GM13977 (cell line): ENCODE measurements around the gene RSPH10B2.
"Not testable (repeated sequence)": the region's sequence is repeated elsewhere in the genome, so short reads cannot be mapped to it uniquely, and the experiment has no call there.

Experiments used
- DNase-seq: peaks from one replicate; pipeline ENCODE4 v3.0.0; 2012; ENCODE audit warnings: low spot score
- in situ Hi-C: fragments of 300-500 bp; cut with MboI; formaldehyde crosslinking; loops from one replicate; pipeline ENCODE4 v1.12.0; 2022; ENCODE audit warnings: low sequenced_read_pairs, low pct_unique_long_range_greater_than_20kb, mixed read lengths, inconsistent platforms; ENCODE audit not compliant: unreplicated experiment

Gene RSPH10B2

GRCh38 chr7:6750173-6750572, 3.7 kb upstream of the RSPH10B2 start:
- in situ Hi-C loops, DNase-seq: not testable (repeated sequence)

DNA sequence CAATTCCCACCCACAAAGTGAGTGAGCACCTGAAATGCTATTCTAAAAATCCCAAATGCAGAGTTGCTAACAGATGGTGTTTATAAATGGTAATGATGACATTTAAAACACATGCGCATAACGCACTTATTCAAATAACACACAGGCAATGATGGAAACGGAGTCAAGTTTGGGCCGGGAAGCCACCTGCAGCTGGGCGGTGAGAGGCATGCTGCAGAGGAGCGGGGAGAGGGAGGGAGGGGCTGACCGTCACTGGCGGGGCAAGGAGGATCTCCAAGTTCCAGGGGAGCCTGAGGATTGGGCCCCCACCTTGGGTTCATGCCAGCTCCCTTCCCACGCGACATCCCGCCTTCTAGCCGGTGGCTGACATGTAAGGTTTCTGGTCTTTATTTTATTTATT, 7.3 kb downstream of the RSPH10B2 start:
- DNase-seq, in situ Hi-C loops: not testable (repeated sequence)

DNA sequence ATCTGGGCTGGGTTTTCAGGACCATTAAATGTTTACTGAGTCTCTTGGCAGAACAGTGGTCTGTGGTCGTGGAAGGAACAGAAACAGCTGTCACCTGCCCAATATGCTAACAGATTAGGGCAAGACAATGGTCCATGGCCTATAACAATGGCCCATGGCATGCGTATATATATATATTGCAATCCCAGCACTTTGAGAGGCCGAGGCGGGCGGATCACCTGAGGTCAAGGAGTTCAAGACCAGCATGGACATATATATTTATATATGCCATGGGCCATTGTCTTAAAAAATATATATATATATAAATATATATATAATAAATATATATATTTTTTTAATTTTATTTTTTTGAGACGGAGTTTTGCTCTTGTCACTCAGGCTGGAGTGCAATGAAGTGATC, 27.7 kb downstream of the RSPH10B2 start:
- in situ Hi-C loops, result not testable (repeated sequence)

GRCh38 chr7:6789353-6789752, 35.5 kb downstream of the RSPH10B2 start:
- DNase-seq, in situ Hi-C loops: not testable (repeated sequence)

More for the DNA sequence above, 27.7 kb downstream of the RSPH10B2 start:
- DNase-seq, result not testable (repeated sequence)

DNA sequence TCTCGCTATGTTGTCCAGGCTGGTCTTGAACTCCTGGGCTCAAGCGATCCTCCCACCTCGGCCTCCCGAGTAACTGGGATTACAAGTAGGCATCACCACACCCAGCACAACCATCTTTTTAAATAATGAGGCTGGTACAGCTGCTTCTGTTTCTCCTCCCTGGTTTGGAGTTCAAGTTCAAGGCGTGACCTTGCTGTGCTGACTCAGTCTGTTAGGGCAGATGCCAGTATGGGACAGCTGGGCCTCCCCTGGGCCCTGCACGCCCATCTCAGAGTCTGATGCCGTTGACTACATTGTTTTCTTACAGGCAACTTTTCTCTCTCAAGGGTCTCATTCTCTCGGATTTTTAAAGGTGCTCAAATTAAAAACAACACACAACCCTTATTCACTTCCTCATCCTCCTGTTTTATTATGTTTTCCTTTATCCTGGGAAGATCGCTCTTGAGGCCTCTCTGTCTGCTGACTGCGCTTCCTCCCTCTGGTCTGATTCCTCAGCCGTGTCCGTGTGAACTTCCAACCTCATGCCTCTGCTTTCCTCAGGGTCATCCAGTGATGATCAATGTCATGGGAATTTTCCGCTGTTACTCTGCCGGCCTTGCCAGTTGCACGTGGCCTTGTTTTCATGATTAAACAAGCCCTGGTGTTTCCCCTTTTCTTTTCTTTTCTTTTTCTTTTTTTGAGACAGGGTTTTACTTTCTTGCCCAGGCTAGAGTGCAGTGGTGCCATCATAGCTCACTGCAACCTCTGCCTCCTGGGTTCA, 38.4 kb downstream of the RSPH10B2 start:
- in situ Hi-C loops, DNase-seq: not testable (repeated sequence)

- in situ Hi-C loops, DNase-seq: not testable (repeated sequence)
Observed at GRCh38 chr7:6794276-6794675, 40.4 kb downstream of the RSPH10B2 start.

DNA sequence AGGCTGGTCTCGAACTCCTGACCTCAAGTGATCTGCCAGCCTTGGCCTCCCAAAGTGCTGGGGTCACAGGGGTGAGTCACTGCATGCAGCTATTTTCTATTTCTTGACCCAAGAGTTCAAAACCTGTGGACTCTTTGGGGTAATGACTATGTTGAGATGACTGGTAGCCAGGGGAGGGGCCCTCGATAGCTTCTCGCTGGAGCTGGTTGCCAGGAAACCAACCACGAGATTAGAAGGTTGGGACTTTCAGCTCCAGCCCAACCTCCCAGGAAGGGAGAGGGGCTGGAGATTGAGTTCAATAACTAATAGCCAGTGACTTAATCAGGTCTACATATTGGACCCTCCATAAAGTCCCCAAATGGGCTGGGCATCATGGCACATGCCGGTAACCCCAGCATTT, 43.3 kb downstream of the RSPH10B2 start:
- in situ Hi-C loops, DNase-seq: not testable (repeated sequence)

DNA sequence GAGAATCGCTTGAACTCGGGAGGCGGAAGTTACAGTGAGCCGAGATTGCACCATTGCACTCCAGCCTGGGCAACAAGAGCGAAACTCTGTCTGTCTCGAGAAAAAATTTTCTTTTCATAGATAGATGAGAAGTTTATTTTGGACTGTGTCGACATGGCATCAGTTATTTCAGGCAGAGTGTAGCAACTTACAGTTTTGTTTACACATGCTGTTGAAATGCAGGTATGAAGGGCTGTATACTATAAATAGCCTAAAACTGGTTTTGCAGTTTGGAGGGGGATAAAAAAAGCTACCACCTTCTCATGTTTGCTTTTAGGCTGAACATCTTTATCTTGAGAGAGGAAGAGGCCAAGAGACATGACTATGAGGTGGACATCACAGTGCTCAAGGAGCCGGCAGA, 44.1 kb downstream of the RSPH10B2 start:
- in situ Hi-C loops, result not testable (repeated sequence)

DNA sequence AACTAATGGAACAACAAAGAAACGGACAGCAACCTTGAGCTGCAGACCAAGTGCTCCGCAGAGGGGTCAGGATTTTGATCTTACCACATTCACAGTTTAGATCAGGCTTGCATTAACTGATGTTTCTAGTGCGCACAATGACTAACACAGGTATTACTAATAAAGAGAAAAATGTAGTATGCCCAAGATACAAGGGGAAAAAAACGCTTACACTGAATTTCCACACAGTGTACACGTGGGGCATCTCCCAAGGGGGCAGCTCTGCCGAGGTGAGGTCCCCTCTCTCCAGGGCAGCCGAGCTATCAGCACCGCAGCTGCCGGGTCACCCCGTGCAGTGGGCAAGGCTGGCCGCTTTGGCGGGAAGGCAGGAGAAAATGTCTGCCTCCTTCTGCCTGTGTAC, 46.0 kb downstream of the RSPH10B2 start:
- in situ Hi-C loops, result loop anchor here (25.0 kb wide), 1 partner anchor 888 kb away; no protein-coding TSS in a partner anchor

More for the DNA sequence above, 44.1 kb downstream of the RSPH10B2 start:
- not testable (repeated sequence) for DNase-seq

GRCh38 chr7:6800331-6800730, 46.4 kb downstream of the RSPH10B2 start:
- in situ Hi-C loops, result loop anchor here (25.0 kb wide), 1 partner anchor 888 kb away; no protein-coding TSS in a partner anchor
- not testable (repeated sequence) for DNase-seq

More for the DNA sequence above, 46.0 kb downstream of the RSPH10B2 start:
- DNase-seq, result not testable (repeated sequence)

- in situ Hi-C loops, result loop anchor here (25.0 kb wide), 1 partner anchor 895 kb away; no protein-coding TSS in a partner anchor
- not testable (repeated sequence) for DNase-seq
Observed at GRCh38 chr7:6807393-6807918, 53.6 kb downstream of the RSPH10B2 start.

- in situ Hi-C loops, result loop anchor here (25.0 kb wide), 1 partner anchor 896 kb away; no protein-coding TSS in a partner anchor
Observed at GRCh38 chr7:6807959-6808358, 54.1 kb downstream of the RSPH10B2 start.

DNA sequence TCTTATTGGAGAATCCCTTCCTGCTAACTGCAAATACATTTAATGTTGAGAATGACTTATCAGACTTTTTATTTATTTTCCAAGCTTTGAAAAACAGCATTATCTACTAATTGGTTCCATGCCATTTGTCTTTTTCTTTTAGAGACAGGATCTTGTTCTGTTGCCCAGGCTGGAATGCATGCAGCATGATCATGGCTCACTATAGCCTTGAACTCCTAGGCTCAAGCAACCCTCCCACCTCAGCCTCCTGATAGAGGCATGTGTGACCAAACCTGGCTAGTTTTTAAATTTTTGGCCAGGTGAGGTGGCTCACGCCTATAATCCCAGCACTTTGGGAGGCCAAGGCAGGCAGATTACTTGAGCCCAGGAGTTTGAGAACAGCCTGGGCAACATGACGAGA, 59.1 kb downstream of the RSPH10B2 start:
- not testable (repeated sequence) for DNase-seq
- in situ Hi-C loops, result loop anchor here (25.0 kb wide), 1 partner anchor 901 kb away; no protein-coding TSS in a partner anchor

More at GRCh38 chr7:6807959-6808358, 54.1 kb downstream of the RSPH10B2 start:
- not testable (repeated sequence) for DNase-seq

DNA sequence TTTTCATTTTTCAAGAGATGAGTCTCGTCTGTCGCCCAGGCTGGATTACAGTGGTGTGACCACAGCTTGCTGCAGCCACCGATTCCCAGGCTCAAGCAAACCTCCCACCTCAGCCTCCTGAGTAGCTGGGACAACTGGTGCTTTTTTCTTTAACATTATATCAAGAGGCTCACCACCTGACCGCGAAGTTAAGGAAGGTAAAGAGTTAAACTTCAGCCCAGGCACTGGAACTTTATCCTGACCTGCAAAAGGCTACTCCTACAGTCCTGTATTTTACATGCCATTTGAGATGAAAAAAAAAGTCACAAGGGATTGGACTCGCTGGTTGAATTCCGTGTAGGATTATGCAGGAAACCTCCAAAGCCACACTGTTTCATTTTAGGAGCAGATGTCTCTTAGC, 61.6 kb downstream of the RSPH10B2 start:
- in situ Hi-C loops, result loop anchor here (25.0 kb wide), 1 partner anchor 903 kb away; no protein-coding TSS in a partner anchor
- DNase-seq, result not testable (repeated sequence)

- in situ Hi-C loops, result loop anchor here (25.0 kb wide), 1 partner anchor 909 kb away; no protein-coding TSS in a partner anchor
- DNase-seq, result not testable (repeated sequence)
Observed at GRCh38 chr7:6821622-6822021, 67.7 kb downstream of the RSPH10B2 start.

GRCh38 chr7:6825236-6826125, 71.6 kb downstream of the RSPH10B2 start:
- in situ Hi-C loops, result loop anchor here (25.0 kb wide), 1 partner anchor 238 kb away; the partner anchor contains the start of genes INTS15 and ZDHHC4
- DNase-seq, result not testable (repeated sequence)
